NCI-H524 treated with DMSO at 0.1 percent for 48 hours (cell line): ENCODE measurements around the gene PLEKHF1.

Experiments
- DNase-seq: peaks from one replicate; lab custom pipeline; 2025; lab: John Stamatoyannopoulos, UW

Gene PLEKHF1

DNA sequence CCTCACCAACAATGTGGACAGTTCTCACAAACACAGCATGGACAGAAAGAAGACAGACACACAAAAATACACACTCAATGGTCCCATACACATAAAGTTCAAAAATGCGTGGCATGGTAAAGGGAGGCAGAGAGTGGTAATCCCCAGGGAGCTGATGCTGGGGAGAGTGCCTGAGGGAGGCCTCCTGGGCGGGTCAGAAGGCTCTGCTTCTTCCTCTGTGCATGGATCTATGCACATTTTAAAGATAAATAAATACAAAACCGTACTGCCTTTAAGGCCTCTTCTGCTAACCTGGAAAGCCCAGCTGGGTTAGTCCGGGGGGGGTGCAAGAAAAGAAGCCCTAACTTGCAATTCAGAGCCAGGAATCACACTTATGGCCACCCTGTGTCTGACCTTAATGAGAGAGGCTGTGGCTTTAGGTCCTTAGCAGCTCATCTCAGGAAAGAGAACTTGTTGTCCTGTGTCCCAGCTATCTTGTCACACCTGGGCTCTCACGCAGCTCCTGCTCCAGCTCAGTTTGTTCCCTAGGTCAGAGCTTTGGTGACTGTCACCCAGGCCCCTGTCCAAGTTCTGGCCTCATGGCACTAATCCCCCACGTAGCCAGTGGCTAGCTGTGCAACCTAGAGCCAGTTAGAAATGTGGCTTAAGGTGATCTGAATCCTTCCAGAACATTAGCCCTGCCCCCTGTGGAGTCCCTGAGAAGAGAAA is 30.7 kb upstream of the PLEKHF1 start:
- no peak for DNase-seq

DNA sequence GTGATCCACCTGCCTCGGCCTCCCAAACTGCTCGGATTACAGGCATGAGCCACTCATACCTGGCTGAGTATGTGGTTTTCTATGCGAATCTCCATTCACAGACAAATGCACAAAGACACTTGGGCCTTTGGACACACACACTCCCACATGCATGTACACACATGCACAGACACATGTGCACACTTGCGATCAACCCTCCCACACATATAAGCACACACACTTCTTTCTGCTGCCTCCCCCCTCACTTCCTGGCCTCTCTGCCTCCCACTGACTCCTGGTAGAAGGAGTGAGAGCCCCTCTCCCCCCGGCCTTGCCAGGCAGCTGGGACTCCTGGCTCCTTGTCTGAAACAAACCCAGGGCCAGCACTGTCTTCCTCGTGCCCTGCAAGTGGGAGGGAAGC is 29.3 kb upstream of the PLEKHF1 start:
- DNase-seq, result no peak

DNA sequence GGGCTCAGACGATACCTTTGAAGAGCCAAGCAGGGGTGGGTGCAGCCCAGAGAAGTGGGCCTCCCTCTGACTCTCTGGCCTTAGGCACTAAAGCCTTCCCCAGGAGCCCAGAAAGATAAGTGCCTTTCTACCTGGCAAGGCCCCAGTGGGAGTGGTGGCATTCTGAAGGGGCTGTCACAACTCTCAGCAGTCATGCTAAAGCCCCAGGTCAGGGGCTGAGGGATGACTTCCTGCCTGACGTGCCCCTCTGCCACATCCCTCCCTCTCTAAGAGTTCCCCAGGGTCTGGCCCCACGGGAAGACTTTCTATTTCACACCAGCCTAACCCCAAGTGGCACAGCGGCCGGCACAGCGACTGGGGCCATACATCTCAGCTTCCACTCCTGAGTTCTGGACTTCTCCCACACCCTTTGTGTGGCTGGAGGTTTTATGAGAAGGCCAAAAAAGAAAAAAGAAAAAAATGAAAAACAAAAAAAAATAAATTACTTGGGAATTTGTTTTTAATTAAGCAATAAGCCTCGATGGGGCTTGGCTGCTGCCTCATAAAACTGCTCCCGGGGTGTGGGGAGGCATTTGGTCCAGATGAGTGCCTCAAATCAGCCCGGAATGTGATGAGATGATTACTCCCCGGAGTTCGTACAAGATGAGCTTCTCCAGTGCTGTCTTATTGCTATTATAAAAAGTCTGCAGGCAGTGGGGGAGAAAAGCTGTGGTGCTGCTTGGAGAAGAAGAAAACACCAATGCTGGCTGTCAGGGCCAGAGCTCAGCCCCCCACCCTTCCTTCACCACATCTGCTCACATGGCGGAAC is 28.5 kb upstream of the PLEKHF1 start:
- no peak for DNase-seq

DNA sequence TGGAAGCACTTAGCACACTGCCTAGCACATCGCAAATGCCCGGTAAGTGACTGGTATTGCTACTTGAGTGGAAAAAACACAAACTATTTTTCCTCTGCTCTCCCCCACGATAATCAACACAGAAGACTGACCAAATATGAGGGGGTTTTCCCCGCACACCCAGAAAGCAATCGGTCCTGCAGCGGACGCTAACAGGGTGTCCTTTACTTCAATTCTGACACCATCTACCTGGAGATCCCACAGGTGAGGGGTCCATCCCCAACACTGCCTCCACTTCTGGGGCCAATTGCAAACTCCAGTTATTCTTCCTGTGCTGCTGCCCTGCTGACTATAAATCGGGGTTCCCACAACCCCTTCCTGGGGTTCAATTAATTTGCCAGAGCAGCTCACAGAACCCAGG is 26.2 kb upstream of the PLEKHF1 start:
- DNase-seq, result no peak

DNA sequence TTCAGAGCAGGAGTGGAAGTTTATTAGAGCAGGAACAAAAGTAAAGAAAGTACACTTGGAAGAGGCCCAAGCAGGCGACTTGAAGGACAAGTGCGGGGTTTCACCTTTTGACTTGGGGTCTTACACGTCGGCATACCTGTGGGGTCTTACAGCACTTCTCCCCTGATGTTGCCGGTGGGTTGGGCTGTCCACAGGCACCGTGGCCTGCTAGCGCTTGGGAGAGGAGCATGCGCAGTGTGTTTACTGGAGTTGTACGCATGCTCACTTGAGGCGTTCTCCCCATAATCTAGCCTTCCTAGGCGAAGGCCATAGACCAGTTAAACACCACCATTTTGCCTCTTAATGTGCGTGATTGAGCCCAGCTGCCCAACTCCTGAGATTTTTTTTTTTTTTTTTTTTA is 25.0 kb upstream of the PLEKHF1 start:
- DNase-seq, result no peak

DNA sequence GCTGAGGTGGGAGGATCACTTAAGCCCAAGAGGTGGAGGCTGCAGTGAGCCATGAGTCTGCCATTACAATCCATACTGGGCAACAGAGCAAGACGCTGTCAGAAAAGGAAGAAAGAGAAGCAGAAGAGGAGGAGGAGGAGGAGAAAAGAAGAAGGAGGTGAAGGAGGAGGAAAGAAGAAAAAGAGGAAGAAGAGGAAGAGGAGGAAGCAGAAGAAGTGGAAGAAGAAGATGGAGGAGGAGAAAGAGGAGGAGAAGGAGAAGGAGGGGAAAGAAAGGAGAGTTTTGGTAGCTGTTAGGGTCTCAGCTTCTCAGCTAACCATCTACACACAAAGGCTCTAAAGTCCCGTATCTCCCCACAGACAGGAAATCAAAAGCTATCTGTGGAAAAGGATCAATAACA is 23.7 kb upstream of the PLEKHF1 start:
- no peak for DNase-seq

DNA sequence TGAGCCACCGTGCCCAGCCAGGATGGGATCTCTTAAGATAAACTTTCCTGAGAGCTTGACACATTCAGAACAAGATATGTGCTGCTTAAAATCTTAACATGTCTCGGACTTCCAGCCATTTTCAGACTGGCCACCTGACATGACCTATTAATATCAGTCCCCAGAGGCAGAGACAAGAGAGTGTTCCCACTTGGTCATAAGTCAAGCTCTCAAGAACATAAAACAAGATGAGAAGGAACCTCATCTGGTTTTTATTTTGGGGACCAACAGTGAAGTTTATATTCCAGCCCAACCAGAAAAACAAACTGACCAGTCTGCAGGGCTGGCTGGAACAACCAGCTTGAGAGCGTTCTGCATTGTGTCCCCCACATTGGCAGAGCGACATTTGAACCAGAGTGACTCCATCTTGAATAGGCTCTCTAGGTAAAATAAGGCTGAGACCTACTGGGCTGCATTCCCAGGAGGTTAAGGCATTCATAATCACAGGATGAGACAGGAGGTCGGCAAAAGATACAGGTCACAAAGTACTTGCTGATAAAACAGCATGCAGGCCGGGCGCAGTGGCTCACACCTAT is 21.8 kb upstream of the PLEKHF1 start:
- DNase-seq, result no peak

DNA sequence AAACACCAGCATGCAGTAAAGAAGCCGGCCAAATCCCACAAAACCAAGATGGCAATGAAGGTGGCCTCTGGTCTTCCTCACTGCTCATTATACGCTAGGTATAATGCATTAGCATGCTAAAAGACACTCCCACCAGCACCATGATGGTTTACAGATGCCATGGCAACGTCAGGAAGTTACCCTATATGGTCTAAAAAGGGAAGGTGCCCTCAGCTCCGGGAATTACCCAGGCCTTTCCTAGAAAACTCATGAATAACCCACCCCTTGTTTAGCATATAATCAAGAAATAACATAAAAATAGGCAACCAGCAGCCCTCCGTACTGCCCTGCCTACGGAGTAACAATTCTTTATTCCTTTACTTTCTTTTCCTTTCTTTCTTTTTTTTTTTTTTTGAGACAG is 21.1 kb upstream of the PLEKHF1 start:
- DNase-seq, result no peak

DNA sequence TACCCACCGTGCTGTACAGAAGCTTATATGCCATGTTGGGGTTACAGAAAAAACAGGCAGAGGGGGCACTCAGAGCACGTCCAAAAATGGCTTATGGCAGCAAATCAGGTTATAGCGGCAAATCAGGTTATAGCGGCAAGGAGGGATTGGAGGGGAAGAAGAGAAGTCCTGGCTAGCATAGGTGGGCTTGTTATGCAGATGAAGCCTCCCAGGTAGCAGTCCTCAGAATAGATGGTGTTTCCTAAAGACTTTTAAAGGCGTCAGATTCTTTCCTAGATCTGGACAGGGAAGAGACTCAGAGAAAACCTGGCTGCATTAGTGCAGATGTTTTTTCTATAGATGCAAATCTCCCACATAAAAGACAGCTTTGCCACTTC is 19.8 kb upstream of the PLEKHF1 start:
- no peak for DNase-seq

DNA sequence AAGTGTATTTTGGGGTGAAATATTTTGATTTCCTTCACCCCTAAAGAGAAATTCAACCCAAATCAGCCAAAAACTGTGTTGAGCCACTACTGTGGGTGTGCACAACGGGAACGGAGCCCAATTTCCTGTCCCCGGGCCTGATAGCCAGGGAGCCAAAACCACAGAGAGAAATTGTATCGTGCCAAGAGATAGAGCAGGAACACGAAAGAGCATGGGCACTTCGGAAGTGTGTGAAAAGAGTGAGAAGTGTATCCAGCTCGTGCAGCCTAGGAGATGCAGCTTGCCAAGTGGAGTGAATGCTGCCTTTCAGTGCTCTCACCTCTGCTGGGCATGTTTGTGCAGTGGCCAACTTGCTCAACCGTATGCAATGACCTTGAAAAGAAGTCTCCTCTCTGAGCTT is 19.4 kb upstream of the PLEKHF1 start:
- DNase-seq, result no peak

DNA sequence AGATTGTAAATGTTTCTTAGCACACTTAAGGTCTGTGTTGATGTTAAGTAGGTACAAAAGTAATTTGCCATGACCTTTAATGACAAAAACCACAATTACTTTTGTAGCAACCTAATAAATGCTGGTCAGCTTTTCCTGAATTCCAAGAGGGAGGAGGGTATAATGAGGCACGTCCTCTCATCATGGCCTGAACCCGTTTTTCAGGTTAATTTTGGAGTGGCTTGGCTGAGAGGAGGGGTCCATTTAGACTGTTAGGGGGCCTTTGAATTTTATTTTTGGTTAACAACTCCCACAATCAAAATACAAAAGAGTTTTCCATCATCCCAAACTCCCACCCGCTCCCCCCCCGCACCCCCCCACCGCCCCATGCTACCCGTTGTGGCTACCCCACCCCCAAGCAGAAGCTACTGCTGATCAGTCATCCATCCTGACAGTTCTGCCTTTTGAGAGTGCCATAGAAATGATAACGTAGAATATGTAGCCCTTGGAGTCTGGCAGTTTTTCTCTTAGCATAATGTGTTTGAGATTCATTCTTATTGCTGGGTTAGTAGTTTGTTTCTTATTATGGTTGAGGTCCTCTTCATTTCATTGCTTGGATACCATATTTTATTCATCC is 14.4 kb upstream of the PLEKHF1 start:
- DNase-seq, result no peak

DNA sequence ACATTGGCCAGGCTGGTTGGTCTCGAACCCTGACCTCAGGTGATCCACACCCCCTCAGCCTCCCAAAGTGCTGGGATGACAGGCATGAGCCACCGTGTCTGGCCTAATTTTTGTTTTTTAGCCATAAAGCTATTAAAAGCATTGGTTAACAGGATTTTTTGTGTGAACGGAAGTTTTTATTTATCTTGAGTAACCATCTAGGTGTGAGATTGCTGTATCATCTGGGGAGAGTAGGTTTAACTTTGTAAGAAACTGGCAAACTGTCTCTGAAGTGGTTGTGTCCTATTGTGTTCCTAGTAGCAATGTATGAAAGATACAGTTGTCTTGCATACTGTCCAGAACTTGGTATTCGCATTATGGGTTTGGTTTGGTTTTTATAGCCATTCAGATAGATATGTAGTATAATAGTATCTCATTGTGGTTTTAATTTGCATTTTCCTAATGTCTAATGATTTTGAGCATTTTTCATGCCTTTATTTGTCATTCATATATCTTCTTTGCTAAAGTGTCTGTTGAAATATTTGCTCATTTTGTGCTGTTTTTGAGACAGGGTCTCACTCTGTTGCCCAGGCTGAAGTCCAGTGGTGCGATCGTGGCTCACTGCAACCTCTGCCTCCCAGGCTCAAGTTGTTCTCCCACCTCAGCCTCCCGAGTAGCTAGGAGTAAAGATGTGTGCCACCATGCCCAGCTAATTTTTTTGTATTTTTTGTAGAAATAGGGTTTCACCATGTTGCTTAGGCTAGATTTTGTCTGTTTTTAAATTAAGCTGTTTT is 13.5 kb upstream of the PLEKHF1 start:
- DNase-seq, result no peak

DNA sequence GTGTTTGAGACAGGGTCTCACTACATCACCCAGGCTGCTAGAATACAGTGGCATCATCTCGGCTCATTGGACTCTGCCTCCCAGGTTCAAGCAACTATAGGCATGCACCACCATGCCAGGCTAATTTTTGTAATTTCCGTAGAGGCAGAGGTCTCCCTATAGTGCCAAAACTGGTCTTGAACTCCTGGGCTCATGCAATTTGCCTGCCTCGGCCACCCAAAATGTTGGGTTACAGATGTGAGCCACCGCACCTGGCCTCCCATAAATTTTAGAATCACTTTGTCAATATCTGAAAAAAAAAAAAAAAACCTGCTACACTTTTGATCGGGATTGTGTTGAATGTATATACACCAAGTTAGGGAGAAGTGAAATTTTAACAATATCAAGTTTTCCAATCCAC is 11.9 kb upstream of the PLEKHF1 start:
- no peak for DNase-seq

DNA sequence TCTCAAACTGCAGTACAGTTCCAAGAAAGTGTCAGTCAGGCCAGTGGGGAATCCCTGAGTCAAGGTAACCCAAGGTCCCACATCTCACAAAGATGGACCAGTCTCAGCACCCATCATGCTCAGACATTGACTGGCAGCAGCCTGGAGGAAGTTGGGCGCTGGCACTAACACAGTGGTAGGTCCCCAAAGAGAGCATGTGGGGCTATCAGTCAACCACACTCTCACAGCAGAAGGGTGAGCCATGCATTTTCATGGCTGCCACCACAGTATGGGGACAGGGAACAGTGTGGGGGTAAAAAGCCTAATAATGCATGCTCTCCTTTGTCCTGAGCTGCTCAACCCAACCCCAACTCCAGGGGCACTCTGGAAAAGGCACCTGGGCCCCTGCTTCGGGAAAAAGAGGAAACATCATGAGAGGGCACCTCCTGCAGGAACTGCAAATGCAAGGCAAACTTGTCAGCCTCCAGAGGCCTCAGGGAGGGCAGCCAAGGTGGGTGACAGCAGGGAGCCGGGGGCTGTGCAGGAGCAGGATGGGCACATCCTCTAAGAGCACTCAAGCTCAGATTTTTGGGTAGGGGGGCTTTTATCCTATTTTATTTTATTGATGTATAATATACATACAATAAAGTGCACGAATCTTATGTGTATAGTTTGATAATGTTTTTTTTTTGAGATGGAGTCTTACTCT is 9.5 kb upstream of the PLEKHF1 start:
- DNase-seq, result no peak

DNA sequence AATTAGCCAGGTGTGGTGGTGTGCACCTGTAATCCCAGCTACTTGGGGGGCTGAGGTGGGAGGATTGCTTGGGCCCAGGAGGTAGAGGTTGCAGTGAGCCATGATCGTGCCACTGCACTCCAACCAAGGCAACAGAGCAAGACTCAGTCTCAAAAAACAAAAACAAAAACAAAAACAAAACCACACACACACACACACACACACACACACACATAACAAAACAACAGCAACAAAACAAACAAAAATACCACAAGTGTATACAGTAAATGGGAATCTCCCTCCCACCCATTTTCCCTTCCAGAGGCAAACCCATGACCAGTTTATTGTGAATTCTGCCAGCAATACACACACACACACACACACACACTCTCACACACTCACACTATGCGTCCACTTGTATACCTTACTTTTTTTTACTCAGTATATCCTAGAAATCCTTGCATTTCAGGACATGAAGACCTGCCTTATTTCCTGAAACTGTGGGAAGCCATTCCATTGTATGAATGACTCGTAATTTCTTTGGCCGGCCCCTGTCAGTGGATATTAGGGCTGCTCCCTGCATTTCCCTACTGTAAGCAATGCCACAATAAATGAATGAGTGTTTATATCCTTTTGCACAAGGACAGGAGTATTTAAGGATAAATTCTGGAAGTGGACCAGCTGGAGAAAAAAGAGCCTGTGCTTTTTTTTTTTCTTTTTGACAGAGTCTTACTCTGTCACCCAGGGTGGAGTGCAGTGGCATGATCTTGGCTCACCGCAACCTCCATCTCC is 6.9 kb upstream of the PLEKHF1 start:
- no peak for DNase-seq

DNA sequence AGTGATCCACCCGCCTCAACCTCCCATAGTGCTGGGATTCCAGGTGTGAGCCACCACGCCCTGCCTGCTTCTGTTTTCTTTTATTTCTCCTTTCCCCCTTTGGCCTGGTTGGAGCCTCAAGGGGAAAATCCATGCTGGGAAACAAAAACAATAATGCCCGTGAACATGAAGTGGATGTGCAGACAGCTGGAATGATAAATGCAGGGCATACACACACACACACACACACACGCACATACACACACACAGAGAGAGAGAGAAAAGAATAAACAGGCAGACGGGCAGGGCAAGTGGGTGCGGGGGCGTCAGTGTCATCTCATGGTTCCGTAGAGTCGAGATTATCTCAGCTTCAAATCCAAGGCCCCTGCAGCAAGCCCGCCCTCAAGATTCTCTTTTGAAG is 4.4 kb upstream of the PLEKHF1 start:
- DNase-seq, result no peak

DNA sequence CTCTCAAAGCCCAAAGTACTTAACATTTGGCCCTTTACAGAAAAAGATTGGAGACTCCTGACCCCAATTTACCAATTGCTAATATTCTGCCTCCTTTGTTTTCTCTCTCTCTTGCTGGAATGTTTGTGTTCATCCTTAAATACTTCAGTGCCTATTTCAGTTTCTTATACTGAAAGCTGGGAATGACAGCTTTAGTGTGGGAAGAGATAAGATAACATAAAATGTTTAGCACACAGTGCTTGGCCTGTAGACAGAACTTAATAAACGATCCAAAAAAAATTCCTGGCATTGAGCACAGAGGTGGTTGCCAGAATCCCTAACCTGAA is 3.0 kb upstream of the PLEKHF1 start:
- no peak for DNase-seq

DNA sequence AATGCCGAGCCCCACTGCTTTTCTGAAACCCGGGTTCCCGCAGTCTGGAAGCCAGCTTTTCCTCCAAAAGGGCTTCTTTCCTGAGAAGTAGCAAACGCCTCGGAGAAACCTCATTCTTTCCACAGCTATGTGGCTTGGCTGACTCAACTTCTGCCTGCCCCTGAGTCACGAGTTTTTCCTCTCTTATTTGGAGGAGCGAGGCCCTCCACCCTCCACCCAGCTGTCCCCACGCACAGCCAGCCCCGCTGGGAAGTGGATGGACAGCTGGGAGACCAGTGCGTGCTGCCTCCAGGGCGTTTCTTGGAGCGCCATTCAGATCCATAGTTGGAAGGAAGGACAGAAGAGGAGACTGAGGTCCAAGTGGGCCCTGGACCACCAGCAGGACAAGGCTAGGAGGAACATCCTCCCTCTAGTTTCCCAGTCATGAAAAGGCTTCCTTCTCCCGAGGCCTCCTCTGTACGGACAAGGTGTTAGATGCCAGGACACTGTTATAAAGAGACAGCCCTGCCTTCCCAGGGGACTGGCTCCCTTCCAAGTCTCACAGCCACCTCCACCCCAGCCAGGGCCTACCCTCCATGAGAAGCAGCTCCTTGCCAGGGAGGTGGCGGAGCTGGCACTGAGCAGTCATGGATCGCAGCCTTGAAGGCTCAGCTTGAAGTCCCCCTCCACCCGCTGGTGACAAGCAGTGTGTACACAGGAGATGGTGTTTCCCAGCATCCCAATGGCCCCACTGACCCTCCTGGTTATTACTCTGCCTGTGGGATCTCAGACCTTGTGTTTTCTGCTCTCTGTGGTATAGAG is 2.5 kb upstream of the PLEKHF1 start:
- no peak for DNase-seq

DNA sequence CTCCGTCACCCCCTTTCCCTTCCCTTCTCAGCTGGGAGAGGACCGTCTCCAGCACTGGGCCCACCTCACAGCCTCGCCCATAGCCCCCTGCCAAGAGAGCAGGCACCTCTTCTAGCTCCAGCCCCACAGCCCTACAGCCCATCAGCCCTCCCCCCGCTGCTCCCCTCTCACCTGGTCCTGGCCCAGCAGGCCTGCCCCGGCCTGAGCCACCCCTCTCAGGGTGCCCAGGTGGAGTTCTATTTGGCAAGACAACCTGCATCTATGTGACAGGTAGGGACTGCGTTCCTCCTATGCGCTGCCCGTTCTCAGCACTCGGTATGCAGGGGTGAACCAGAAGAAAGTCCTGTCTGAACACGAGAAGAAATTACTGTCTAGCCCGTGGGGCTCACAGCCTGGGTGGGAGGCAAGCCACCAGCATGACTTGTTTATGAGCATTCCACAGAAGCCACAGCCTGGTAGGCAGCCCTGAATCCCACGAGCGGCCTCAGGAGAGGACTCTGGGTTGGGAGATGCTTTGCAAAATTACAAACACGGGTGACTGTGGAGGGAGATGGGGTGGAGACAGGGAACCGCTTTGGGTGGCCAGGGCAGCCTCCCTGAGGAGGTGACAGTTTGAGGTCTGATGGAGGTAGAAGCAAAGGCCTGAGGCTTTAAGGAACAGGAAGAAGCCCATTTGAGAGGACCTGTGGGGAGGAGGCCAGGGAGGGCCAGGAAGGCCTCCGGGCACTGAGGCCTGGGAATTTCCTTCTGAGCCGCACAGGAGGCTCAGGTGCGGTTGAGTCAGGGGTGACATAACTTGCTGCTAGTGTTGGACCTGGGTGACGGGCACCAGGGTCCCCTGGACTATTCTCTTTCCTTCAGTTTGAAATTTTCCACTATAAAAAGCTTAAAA is 1.2 kb upstream of the PLEKHF1 start:
- DNase-seq, result no peak
